Spleen (tissue), 7 donors: ENCODE data around the gene MAB21L3.

Experiments
- CTCF ChIP-seq, 11 experiments: fragments of 200-600 bp in 7 of 11; fragments of 450-650 bp in 4 of 11; sonication (generic) in 4 of 11; IDR thresholded peaks in 8 of 11; conservative IDR thresholded peaks in 3 of 11; 1 replicate in 7 of 11; 2 replicates in 4 of 11; pipeline versions ENCODE4 v1.4.0 to v1.8.0; 2016 to 2021; ENCODE audit warnings: antibody characterized with exemption in 11 of 11, inconsistent platforms in 4 of 11, mild to moderate bottlenecking in 1 of 11
- POLR2AphosphoS5 ChIP-seq, 3 donors: sonication (generic); formaldehyde crosslinking; IDR thresholded peaks; one replicate each; pipeline ENCODE4 v1.5.1; 2017; ENCODE audit warnings: antibody characterized with exemption in 3 of 3
- donor health status: DM: no; HTN: no; CAD: no; lungs with moderate emphysema.
- donor health status: DM: no; HTN: no; CAD: no.
- donor health status: DM: no; HTN: no; CAD: no.

GRCh38 chr1:116123837-116124533, 12.8 kb downstream of the MAB21L3 start:
- TF ChIP-seq CTCF (IDR thresholded peaks at IDR 0.05 in 8 of 11, conservative IDR thresholded peaks at IDR 0.05 in 3 of 11): no peak
- TF ChIP-seq POLR2AphosphoS5 (IDR thresholded peaks at IDR 0.05): no peak
